Activated CD4-positive, alpha-beta T cell treated with anti-CD3 and anti-CD28 coated beads, Interleukin-2, amount 50 U/mL, for 16 hours (primary cell): ENCODE measurements around the gene TTLL11.

ENCODE experiments used
- DNase-seq: peaks from one replicate; pipeline ENCODE4 v3.0.0-alpha.2; 2020

TTLL11 gene

DNA sequence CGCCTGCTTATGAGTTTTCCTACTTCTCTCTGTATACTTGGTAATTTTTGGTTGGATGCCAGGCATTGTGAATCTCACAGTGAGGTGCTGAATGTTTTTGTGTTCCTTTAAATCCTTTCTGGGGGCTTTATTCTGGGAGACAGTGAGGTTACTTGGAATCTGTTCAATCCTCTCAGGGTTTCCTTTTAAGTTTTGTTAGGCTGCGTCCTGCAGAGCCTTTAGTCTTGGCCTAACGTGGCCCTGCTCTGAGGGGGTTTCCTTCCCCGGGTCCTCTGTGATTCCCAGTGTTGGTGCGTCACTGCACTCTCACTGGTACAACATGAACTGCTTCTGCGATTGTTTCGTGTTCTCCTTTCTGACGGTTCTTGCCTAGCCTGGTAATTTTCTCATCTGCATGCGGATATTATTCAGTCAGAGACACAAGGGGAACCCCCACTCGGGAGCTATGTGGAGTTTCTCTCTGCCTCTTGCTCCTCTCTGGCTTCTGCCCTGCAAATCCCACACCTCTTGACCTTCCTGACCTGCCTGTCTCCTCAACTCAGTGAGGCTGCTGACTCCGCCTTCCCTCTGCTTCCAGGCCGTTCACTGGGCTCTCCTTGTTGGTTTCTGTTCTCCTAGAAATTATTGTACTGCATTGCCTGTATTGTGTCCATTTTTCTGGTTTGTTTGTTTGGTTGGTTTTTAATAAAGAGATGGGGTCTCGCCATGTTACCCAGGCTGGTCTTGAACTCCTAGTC, 313.6 kb downstream of the TTLL11 start:
- DNase-seq, result no peak

DNA sequence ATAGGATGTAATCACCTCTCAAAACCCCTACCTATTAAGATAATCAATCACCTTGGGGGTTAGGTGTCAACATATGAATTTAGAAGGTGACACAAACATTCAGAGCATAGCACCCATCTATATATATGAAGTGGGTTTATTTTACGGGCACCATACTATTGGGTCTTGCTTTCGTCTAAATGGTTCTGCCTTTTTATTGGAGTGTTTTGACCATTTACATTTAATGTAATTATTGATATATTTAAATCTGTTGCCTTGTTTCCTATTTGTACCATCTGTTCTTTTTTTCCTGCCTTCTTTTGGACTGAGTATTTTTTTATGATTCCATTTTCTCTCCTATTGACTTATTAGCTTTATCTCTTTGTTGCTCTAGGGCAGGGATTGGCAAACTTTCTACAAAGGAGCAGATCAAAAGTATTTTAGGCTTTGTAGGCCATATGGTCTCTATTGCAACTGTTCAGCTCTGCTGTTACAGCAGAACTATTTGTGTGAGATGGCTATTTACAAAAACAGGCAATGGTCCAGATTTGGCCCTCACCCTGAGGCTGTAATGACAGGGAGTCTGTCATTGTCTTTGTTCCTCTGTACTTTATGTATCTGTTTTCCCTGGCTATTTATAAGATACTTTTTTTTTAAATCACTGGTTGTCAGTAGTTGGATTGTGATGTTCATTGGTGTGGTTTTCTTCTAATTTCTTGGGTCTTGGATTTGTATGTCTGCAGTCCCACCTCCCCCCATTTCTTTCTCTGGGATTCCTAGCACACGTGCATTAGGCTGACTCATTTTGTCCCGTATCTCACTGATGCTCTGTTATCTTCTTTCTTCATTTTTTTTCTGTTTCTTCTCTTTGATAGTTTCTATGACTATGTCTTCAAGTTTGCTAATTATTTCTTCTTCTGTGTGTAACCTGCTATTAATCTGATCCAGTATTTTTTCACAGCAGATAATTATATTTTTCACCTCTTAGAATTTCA, 314.6 kb downstream of the TTLL11 start:
- DNase-seq, result no peak

DNA sequence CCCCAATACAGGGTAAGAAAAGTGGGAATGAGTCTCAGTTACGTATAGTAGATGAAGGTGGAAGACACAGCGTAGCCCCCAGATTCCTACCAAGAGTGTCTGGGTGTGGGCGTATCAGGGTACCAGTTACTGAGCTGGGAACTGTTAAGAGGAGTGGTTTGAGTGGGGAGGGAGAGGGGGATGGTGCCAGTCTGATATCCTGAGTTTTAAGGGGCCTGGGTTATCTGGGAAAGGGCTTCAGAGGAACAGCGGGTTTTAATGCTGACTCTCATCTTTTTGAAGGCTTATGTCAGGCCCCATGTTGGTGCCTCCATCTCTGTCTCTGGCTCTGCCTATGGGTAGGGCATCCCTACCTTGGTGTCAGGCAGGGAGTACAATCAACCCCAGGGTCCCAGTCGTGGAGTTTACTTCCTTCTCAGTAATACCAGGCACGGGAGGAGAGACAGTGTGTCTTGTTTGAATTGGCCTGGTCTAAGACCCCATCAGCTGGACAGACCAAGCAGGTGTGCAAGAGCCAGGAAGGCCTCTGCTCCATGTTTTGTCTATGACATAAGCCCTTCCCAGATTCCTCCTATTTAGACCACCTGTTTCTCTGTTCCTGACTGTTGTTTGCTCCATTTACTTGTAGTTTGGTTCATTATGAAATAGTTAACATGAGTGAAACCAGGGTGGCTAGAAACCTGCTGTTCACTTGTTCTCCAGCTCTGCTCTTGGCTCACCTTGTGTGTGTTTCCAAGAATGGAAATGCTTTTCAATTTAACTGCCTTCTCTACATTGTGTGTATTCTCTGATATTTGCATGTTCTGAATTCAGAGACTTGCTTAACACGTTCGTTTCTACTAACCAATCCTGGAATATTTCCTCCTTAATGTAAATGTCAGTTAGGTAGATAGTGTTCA, 316.1 kb downstream of the TTLL11 start:
- DNase-seq, result no peak

DNA sequence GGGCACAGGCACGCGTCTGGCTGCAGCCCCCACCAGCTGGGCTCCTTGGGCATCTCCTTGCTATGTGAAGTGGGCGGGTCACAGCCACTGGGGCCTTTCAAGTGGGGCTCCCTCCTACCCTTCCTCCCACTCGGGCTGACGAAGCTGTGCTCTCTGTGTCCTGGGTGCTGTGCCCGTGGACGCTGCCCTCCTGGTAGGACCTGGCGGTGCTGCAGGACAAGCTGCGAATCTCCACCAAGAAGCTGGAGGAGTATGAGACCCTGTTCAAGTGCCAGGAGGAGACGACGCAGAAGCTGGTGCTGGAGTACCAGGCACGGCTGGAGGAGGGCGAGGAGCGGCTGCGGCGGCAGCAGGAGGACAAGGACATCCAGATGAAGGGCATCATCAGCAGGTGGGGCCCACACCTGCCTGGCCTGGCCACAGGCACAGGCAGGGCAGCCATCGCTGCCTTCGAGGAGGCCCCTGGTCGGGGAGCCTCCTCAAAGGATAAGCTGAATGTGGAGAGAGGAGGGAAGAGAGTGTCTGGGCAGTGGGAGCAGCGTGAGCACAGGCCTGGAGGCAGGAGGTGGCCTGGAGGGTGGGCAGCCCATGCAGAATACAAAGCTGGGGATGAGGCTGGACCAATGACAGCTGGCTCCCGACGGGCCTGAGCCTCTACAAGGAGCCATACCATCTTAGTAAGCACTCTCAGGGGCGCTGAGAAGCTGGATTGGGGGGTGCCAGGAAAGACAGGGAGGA, 316.9 kb downstream of the TTLL11 start:
- DNase-seq, result no peak

DNA sequence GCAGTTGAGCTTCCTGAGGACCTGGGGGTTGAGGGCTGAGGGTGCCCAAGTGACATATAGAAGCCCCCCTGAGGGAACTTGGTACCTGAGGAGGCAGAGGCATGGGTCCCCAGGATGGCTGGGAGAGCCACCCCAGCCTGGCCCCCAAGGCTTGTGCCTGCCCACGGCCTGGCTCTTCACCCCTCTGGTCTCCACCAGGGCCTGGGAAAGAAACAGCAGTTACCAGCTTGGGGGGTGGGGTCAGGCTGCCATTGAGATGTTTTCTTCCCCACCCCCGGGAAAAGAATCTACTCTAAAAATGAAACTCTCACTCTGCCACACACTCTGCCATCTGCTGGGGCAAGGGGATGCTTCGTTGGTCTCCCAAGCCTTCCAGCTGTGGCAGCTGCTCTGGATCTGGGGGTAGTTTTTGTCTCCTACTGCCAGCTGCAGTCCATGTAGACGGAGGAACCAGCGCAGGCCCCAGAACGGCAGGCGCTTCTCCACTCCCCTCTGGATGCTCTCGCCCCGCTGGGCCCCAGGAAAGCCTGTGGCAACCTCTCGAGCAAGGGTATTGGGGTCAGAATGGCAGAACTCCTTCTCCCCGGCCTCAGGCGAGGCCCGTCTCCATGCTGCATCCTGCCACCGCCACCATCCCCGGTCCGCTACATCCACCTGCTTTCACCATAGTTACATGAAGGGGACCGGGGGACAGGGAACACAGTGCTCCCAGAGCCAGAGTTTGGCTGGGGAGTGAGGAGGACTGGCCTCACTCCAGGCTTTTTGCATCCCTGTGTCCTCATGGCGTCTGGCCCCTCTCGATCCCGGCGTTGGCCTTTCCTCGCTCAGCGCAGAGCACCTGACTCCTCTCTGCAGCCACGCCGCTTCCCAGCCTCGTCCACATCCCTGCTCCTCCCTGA, 318.1 kb downstream of the TTLL11 start:
- no peak for DNase-seq

DNA sequence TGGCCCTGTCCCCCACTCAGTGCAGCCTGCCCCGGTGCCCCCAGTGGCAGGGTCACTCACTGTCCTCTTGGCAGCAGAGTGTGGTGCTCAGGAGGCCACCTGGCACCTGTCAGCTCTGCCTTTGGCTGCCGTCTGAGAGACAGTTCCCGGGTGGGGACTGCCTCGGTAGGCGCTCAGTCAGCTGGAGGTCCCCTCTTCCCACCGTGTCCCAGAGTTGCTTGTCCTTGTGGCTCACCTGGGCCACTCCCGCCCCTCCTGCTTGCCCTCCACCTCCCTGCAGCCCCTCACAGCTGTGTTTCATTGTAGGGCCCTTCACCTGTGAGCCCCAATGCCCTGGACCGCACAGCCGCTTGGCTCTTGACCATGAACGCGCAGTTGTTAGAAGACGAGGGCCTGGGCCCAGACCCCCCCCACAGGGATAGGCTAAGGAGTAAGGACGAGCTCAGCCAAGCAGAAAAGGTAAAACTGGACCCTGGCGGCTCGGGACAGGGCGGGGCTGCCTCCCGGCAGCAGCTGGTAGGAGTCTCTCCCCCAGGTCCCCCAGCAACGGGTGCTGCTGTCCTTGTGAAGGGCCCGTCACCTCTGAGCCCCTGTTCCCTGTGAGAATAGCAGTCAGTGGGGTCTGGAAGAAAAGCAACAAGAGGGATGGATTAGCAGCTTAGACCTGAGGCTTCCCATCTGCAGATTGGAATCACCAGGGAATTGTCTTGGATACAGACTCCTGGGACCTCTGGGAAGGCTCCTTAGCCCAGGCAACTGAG, 319.0 kb downstream of the TTLL11 start:
- no peak for DNase-seq

DNA sequence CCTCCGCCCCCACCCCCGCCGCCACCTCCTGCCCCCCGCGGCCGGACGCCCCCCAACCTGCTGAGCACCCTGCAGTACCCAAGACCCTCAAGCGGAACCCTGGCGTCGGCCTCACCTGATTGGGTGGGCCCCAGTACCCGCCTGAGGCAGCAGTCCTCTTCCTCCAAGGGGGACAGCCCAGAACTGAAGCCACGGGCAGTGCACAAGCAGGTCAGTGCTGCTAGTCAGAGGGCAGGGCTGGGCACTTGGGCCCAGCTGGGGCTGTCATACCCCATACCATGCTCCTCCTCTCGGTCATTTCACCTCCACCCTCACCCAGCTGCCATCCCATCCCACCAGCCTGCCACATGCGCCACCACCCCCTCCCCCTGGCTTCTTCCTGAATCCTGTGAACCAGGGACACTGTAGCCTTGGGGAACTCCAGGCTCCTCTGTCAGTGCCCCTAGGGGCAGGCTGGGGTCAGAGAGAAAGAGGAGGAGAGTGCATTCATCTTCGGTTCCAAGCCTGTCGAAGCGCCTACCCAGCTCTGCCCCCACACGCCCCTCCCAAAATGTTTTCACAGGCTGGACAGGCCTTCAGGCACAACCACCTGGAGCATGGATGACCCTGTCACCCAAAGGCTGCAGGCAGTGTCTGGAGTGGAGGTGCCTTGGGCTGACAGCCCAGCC, 319.7 kb downstream of the TTLL11 start:
- DNase-seq, result no peak

DNA sequence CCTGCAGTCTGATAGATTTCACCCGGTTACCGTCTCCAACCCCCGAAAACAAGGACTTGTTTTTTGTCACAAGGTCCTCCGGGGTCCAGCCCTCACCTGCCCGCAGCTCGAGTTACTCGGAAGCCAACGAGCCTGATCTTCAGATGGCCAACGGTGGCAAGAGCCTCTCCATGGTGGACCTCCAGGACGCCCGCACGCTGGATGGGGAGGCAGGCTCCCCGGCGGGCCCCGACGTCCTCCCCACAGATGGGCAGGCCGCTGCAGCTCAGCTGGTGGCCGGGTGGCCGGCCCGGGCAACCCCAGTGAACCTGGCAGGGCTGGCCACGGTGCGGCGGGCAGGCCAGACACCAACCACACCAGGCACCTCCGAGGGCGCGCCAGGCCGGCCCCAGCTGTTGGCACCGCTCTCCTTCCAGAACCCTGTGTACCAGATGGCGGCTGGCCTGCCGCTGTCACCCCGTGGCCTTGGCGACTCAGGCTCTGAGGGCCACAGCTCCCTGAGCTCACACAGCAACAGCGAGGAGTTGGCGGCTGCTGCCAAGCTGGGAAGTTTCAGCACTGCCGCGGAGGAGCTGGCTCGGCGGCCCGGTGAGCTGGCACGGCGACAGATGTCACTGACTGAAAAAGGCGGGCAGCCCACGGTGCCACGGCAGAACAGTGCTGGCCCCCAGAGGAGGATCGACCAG, 320.4 kb downstream of the TTLL11 start:
- no peak for DNase-seq
